G401 (cell line): ENCODE data around the gene PORCN. TPM values are rescaled to one million over a fixed set of nuclear protein-coding genes. Genes with fewer than 3 reads are reported as not detected.
"Not testable (repeated sequence)": the region's sequence is repeated elsewhere in the genome, so short reads cannot be mapped to it uniquely, and the experiment has no call there.

ENCODE experiments used
- DNase-seq: peaks from one replicate; pipeline ENCODE4 v3.0.0-alpha.2; 2015; ENCODE audit warnings: low spot score
- in situ Hi-C: cut with HindIII; loops from 2 replicates; pipeline ENCODE4 v1.10.0; 2016; ENCODE audit warnings: low sequenced_read_pairs, mixed read lengths
- total RNA-seq: library from RNA; depleted of rRNA; stranded (reverse); fragments of >200 nt; shearing (Covaris generic); gene quantifications from 2 replicates; pipeline ENCODE4 v1.2.3, GENCODE V29; 2014

The PORCN gene
- total RNA-seq, 1 experiment from 2014 or later = 3.5 TPM

GRCh38 chrX:48530736-48531135, 21.9 kb downstream of the PORCN start:
- DNase-seq = no peak

GRCh38 chrX:48531358-48531959, 22.7 kb downstream of the PORCN start:
- DNase-seq = no peak
- in situ Hi-C loops = no loop called here

More at GRCh38 chrX:48530736-48531135, 21.9 kb downstream of the PORCN start:
- in situ Hi-C loops = no loop called here

GRCh38 chrX:48532161-48532560, 23.4 kb downstream of the PORCN start:
- in situ Hi-C loops = no loop called here
- DNase-seq = no peak

GRCh38 chrX:48533165-48533564, 24.4 kb downstream of the PORCN start:
- in situ Hi-C loops = no loop called here
- no peak for DNase-seq

GRCh38 chrX:48538641-48539344, 30.0 kb downstream of the PORCN start:
- in situ Hi-C loops = no loop called here
- no peak for DNase-seq

GRCh38 chrX:48539345-48540027, 30.7 kb downstream of the PORCN start, which contains the start of gene TBC1D25:
TSS of gene TBC1D25 (plus strand) at chrX:48539714. CDS start at chrX:48539798, 84 bp downstream.
- in situ Hi-C loops = no loop called here
- DNase-seq = peak; percentile 97

GRCh38 chrX:48540028-48540375, 31.2 kb downstream of the PORCN start:
- DNase-seq = peak; percentile 62
- in situ Hi-C loops = no loop called here

GRCh38 chrX:48540480-48540879, 31.7 kb downstream of the PORCN start:
- in situ Hi-C loops = no loop called here

GRCh38 chrX:48541140-48541814, 32.5 kb downstream of the PORCN start:
- in situ Hi-C loops = no loop called here
- DNase-seq = no peak

More at GRCh38 chrX:48540480-48540879, 31.7 kb downstream of the PORCN start:
- DNase-seq = no peak

- no peak for DNase-seq
- in situ Hi-C loops = no loop called here
Observed at GRCh38 chrX:48548871-48549270, 40.1 kb downstream of the PORCN start.

GRCh38 chrX:48555731-48556325, 47.0 kb downstream of the PORCN start:
- in situ Hi-C loops, DNase-seq: not testable (repeated sequence)

- in situ Hi-C loops = no loop called here
- no peak for DNase-seq
Observed at GRCh38 chrX:48558271-48558670, 49.5 kb downstream of the PORCN start.

GRCh38 chrX:48559636-48560035, 50.8 kb downstream of the PORCN start:
- DNase-seq = no peak
- in situ Hi-C loops = no loop called here

- DNase-seq = no peak
- in situ Hi-C loops = no loop called here
Observed at GRCh38 chrX:48560056-48560455, 51.3 kb downstream of the PORCN start.

GRCh38 chrX:48560681-48561080, 51.9 kb downstream of the PORCN start:
- in situ Hi-C loops = no loop called here
- DNase-seq = no peak

- DNase-seq = no peak
- in situ Hi-C loops = no loop called here
Observed at GRCh38 chrX:48569958-48570357, 61.2 kb downstream of the PORCN start.
